ENCODE results near the gene EML5. TPM values are rescaled to one million over a fixed set of nuclear protein-coding genes. Genes with fewer than 3 reads are reported as not detected.

EML5 gene
- total RNA-seq, 1 experiment from 2014 or later, result 0.85 TPM

DNA sequence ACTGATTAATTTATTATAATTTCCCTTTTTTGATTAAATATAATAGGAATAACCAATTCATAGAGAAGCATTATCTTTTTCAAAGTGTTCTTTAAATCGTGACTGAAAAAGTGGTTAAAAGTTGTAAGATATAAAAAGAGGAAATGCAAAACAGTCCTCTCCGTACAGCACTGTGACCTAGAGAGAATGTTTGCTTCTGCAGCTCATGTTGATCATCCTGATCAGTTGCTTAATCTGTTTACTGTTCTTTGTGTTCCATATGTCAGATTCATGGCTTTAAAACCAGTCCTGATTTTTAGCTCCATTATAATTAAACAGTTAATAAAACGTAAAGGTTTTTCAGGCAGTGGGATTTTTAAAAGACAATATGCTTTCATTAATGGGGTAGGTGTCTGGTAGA lies 36.4 kb upstream of the EML5 start (continued):
- TF ChIP-seq ZNF138 (CRISPR knock-in tag; conservative IDR thresholded peaks at IDR 0.05), result no peak
- TF ChIP-seq, protein P1, sequence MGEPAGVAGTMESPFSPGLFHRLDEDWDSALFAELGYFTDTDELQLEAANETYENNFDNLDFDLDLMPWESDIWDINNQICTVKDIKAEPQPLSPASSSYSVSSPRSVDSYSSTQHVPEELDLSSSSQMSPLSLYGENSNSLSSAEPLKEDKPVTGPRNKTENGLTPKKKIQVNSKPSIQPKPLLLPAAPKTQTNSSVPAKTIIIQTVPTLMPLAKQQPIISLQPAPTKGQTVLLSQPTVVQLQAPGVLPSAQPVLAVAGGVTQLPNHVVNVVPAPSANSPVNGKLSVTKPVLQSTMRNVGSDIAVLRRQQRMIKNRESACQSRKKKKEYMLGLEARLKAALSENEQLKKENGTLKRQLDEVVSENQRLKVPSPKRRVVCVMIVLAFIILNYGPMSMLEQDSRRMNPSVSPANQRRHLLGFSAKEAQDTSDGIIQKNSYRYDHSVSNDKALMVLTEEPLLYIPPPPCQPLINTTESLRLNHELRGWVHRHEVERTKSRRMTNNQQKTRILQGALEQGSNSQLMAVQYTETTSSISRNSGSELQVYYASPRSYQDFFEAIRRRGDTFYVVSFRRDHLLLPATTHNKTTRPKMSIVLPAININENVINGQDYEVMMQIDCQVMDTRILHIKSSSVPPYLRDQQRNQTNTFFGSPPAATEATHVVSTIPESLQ (CRISPR knock-in tag; IDR thresholded peaks at IDR 0.05), result no peak

GRCh38 chr14:88825503-88825902 lies 32.8 kb upstream of the EML5 start:
- 0 out of 2 replicates have a peak, but pooled peaks cover 2% of the 10 kb centered on the region for H3K27me3 Mint-ChIP-seq (ENCODE audit: low read depth)
- H3K9me3 Mint-ChIP-seq, result peaks cover 2% of the 10 kb centered on the region
- peaks cover 17% of the 10 kb centered on the region for H3K4me1 Mint-ChIP-seq
- H3K4me3 Mint-ChIP-seq, result peak overlapping the region; percentile 84
- H3K36me3 Mint-ChIP-seq, result peaks cover 4% of the 10 kb centered on the region
- ATAC-seq (no peak), DNase-seq (ENCODE audit: low spot score) (no peak)
- no peak overlapping the region for H3K27ac Mint-ChIP-seq
- TF ChIP-seq, protein P2, sequence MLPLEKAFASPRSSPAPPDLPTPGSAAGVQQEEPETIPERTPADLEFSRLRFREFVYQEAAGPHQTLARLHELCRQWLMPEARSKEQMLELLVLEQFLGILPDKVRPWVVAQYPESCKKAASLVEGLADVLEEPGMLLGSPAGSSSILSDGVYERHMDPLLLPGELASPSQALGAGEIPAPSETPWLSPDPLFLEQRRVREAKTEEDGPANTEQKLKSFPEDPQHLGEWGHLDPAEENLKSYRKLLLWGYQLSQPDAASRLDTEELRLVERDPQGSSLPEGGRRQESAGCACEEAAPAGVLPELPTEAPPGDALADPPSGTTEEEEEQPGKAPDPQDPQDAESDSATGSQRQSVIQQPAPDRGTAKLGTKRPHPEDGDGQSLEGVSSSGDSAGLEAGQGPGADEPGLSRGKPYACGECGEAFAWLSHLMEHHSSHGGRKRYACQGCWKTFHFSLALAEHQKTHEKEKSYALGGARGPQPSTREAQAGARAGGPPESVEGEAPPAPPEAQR (CRISPR knock-in tag; IDR thresholded peaks at IDR 0.05), result no peak
- TF ChIP-seq SMAD3 (CRISPR knock-in tag; IDR thresholded peaks at IDR 0.05; ENCODE audit: borderline replicate concordance) (no peak), SMAD4 (CRISPR knock-in tag; IDR thresholded peaks at IDR 0.05) (no peak), MXD4 (CRISPR knock-in tag; IDR thresholded peaks at IDR 0.05; ENCODE audit: borderline replicate concordance) (no peak)
- CTCF ChIA-PET, result interaction anchor here (1.7 kb wide), 1 partner anchor 33 kb away, joined by 6 read pairs; the partner anchor contains the start of gene EML5
- POLR2A ChIA-PET, result interaction anchor here (0.6 to 1.6 kb wide), 2 partner anchors 20 to 144 kb away, joined by 3 read pairs; no protein-coding TSS in a partner anchor

DNA sequence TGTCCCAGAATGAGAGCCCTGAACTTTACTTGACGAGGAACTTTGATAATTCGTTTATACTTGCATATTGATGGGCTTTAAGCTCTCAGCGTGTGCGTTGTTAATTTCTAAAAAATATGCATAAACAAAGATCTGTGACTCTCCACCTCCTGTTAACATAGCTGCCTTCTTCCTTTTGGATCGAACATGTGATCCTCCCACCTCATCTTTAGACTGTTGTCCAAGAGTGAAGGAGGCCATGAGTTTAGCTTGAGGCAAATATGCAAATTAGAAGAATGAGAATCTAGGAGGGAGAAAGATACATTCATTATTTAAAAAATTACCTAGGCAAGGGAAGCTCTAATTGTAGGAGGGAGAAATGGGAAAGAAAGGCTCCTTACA lies 32.3 kb upstream of the EML5 start:
- ChIA-PET CTCF (interaction anchor here (1.1 to 1.7 kb wide), 3 partner anchors 32 to 203 kb away, joined by 3 to 6 read pairs (median 4); partner anchors contain the start of gene EML5), POLR2A (interaction anchor here (1.0 to 1.6 kb wide), 5 partner anchors 9 to 143 kb away, joined by 3 to 4 read pairs (median 3); no protein-coding TSS in a partner anchor)
- H3K27ac Mint-ChIP-seq, result no peak overlapping the region; the same call in 1 of the 2 replicates
- peak overlapping the region; percentile 84 for H3K4me3 Mint-ChIP-seq
- TF ChIP-seq, protein P3, sequence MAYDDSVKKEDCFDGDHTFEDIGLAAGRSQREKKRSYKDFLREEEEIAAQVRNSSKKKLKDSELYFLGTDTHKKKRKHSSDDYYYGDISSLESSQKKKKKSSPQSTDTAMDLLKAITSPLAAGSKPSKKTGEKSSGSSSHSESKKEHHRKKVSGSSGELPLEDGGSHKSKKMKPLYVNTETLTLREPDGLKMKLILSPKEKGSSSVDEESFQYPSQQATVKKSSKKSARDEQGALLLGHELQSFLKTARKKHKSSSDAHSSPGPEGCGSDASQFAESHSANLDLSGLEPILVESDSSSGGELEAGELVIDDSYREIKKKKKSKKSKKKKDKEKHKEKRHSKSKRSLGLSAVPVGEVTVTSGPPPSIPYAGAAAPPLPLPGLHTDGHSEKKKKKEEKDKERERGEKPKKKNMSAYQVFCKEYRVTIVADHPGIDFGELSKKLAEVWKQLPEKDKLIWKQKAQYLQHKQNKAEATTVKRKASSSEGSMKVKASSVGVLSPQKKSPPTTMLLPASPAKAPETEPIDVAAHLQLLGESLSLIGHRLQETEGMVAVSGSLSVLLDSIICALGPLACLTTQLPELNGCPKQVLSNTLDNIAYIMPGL (CRISPR knock-in tag; IDR thresholded peaks at IDR 0.05), result 0 out of 2 replicates have a peak, but pooled peaks have one; percentile 15
- TF ChIP-seq, protein P4, sequence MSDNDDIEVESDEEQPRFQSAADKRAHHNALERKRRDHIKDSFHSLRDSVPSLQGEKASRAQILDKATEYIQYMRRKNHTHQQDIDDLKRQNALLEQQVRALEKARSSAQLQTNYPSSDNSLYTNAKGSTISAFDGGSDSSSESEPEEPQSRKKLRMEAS (CRISPR knock-in tag; IDR thresholded peaks at IDR 0.05), result no peak
- TF ChIP-seq, protein P5, sequence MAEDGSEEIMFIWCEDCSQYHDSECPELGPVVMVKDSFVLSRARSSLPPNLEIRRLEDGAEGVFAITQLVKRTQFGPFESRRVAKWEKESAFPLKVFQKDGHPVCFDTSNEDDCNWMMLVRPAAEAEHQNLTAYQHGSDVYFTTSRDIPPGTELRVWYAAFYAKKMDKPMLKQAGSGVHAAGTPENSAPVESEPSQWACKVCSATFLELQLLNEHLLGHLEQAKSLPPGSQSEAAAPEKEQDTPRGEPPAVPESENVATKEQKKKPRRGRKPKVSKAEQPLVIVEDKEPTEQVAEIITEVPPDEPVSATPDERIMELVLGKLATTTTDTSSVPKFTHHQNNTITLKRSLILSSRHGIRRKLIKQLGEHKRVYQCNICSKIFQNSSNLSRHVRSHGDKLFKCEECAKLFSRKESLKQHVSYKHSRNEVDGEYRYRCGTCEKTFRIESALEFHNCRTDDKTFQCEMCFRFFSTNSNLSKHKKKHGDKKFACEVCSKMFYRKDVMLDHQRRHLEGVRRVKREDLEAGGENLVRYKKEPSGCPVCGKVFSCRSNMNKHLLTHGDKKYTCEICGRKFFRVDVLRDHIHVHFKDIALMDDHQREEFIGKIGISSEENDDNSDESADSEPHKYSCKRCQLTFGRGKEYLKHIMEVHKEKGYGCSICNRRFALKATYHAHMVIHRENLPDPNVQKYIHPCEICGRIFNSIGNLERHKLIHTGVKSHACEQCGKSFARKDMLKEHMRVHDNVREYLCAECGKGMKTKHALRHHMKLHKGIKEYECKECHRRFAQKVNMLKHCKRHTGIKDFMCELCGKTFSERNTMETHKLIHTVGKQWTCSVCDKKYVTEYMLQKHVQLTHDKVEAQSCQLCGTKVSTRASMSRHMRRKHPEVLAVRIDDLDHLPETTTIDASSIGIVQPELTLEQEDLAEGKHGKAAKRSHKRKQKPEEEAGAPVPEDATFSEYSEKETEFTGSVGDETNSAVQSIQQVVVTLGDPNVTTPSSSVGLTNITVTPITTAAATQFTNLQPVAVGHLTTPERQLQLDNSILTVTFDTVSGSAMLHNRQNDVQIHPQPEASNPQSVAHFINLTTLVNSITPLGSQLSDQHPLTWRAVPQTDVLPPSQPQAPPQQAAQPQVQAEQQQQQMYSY (CRISPR knock-in tag; IDR thresholded peaks at IDR 0.05), result no peak
- no peaks in the 10 kb centered on the region for H3K9me3 Mint-ChIP-seq
- H3K4me1 Mint-ChIP-seq, result peaks cover 14% of the 10 kb centered on the region
- DNase-seq (ENCODE audit: low spot score), result no peak
- H3K36me3 Mint-ChIP-seq, result 0 out of 2 replicates have a peak, but pooled peaks cover under 1% of the 10 kb centered on the region
- H3K27me3 Mint-ChIP-seq (ENCODE audit: low read depth), result peaks cover 6% of the 10 kb centered on the region; the same call in 1 of the 2 replicates
- ATAC-seq, result no peak
